GM12873 (cell line): ENCODE results near the gene RPP30.

Experiments used
- CTCF ChIP-seq: IDR thresholded peaks from 2 replicates; pipeline ENCODE4 v1.5.1; 2012; ENCODE audit warnings: low read depth, mild to moderate bottlenecking, moderate library complexity, low read length, control low read depth; ENCODE audit not compliant: insufficient read depth; ENCODE audit errors: missing control alignments

RPP30 gene

GRCh38 chr10:90919683-90920574 lies 48.2 kb downstream of the RPP30 start:
- no peak for TF ChIP-seq CTCF

- TF ChIP-seq CTCF, result no peak
Measured at GRCh38 chr10:90920986-90921666, 49.4 kb downstream of the RPP30 start, which contains the start of gene ANKRD1. Gene ANKRD1, minus strand, starts transcription at chr10:90921087. Its CDS starts 60 bp downstream, at chr10:90921027.

GRCh38 chr10:90921906-90922305 lies 50.1 kb downstream of the RPP30 start:
- no peak for TF ChIP-seq CTCF

- TF ChIP-seq CTCF, result no peak
Measured at GRCh38 chr10:90923111-90923731, 51.4 kb downstream of the RPP30 start.

GRCh38 chr10:90924552-90924951 lies 52.8 kb downstream of the RPP30 start:
- no peak for TF ChIP-seq CTCF

- no peak for TF ChIP-seq CTCF
Measured at GRCh38 chr10:90925079-90926029, 53.6 kb downstream of the RPP30 start.
